ENCODE measurements around the gene HLCS. TPM values are rescaled to one million over a fixed set of nuclear protein-coding genes. Genes with fewer than 3 reads are reported as not detected.

Gene HLCS
- total and polyA plus RNA-seq, 10 of the 15 experiments (the other 5 are each of a cell fraction or from before 2014, with no cell fraction given): 1.5 to 12.7 (median 9.6) TPM

GRCh38 chr21:36934864-36935420, 31.5 kb downstream of the HLCS start:
- Histone ChIP-seq H3K4me2 (ENCODE audit: control insufficient read depth, insufficient read depth) (no peak overlapping the region), H4K20me1 (ENCODE audit: control insufficient read depth, insufficient read depth) (no peaks in the 10 kb centered on the region), H3K79me2 (ENCODE audit: control insufficient read depth, insufficient read depth, low read length) (no peaks in the 10 kb centered on the region), H3K9me3 (replicated peaks; ENCODE audit: control insufficient read depth, insufficient read depth, low read length) (no peaks in the 10 kb centered on the region), H2AFZ (ENCODE audit: control insufficient read depth, low read depth, low read length) (no peak overlapping the region), H3K27ac (ENCODE audit: control insufficient read depth, insufficient read depth) (no peak overlapping the region), H3K27me3 (replicated peaks in 1 of 2; ENCODE audit: control insufficient read depth in 2 of 2, insufficient read depth in 2 of 2, low read length in 1 of 2) (no peaks in the 10 kb centered on the region), H3K4me1 (ENCODE audit: control insufficient read depth, insufficient read depth, low read length) (no peaks in the 10 kb centered on the region), H3K36me3 (ENCODE audit: control insufficient read depth in 2 of 2, insufficient read depth in 2 of 2, low read length in 1 of 2) (peaks cover 2 to 5% of the 10 kb centered on the region in 2 experiments; a peak in 3 of 4 replicates), H3K4me3 (no peak overlapping the region), H3K9ac (ENCODE audit: control insufficient read depth, insufficient read depth, low read length) (no peak overlapping the region)
- ChIA-PET RAD21 (ENCODE audit: unreplicated experiment) (no interaction called here), POLR2A (no interaction called here), SMC1A (ENCODE audit: uncharacterized antibody, unreplicated experiment) (interaction anchor here (1.3 kb wide), 1 partner anchor 12 kb away, joined by 7 read pairs; no protein-coding TSS in a partner anchor), CTCF (interaction anchor here (1.2 to 1.8 kb wide), 4 partner anchors 8 to 432 kb away, joined by 3 to 5 read pairs (median 4); no protein-coding TSS in a partner anchor)
- FAIRE-seq: no peak
- no peak for DNase-seq (ENCODE audit: low read depth, low spot score)
- no peak for ATAC-seq
- intact Hi-C loops (cut with micrococcal nuclease; ENCODE audit: unreplicated experiment): no loop called here
- BruUV-seq (replicated peaks): no TSS peak
- 44% methylated on average over 5 of the region's 5 CpGs for WGBS (ENCODE audit: insufficient coverage, insufficient replicate concordance, low lambda C conversion rate, missing lambda C conversion rate)
- in situ Hi-C loops (cut with MboI): no loop called here
- TF ChIP-seq POLR2AphosphoS2 (IDR thresholded peaks at IDR 0.05; ENCODE audit: low read depth, low read length) (no peak), RAD21 (IDR thresholded peaks at IDR 0.05; ENCODE audit: insufficient read depth, low read depth, low read length) (no peak), IRF4 (IDR thresholded peaks at IDR 0.05; ENCODE audit: low read depth, low read length) (no peak), PRDM15 (CRISPR knock-in tag; IDR thresholded peaks at IDR 0.05) (no peak), REST (IDR thresholded peaks at IDR 0.05; ENCODE audit: low read depth, low read length) (no peak), TCF7 (IDR thresholded peaks at IDR 0.05; ENCODE audit: borderline replicate concordance) (no peak), SMARCA5 (IDR thresholded peaks at IDR 0.05) (no peak), BHLHE40 (IDR thresholded peaks at IDR 0.05; ENCODE audit: borderline replicate concordance in 1 of 2, low read depth in 2 of 2, low read length in 1 of 2) (no peak), PKNOX1 (IDR thresholded peaks at IDR 0.05) (no peak), ATF7 (IDR thresholded peaks at IDR 0.05; ENCODE audit: low read depth) (no peak), POLR2A (IDR thresholded peaks at IDR 0.05; ENCODE audit: low read depth, low read length) (no peak), TCF3 (IDR thresholded peaks at IDR 0.05; ENCODE audit: borderline replicate concordance, insufficient read depth, low read depth, low read length) (no peak), SREBF2 (IDR thresholded peaks at IDR 0.05; ENCODE audit: low read length) (no peak)
- TF ChIP-seq, protein P1, sequence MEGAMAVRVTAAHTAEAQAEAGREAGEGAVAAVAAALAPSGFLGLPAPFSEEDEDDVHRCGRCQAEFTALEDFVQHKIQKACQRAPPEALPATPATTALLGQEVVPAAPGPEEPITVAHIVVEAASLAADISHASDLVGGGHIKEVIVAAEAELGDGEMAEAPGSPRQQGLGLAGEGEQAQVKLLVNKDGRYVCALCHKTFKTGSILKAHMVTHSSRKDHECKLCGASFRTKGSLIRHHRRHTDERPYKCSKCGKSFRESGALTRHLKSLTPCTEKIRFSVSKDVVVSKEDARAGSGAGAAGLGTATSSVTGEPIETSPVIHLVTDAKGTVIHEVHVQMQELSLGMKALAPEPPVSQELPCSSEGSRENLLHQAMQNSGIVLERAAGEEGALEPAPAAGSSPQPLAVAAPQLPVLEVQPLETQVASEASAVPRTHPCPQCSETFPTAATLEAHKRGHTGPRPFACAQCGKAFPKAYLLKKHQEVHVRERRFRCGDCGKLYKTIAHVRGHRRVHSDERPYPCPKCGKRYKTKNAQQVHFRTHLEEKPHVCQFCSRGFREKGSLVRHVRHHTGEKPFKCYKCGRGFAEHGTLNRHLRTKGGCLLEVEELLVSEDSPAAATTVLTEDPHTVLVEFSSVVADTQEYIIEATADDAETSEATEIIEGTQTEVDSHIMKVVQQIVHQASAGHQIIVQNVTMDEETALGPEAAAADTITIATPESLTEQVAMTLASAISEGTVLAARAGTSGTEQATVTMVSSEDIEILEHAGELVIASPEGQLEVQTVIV (IDR thresholded peaks at IDR 0.05; ENCODE audit: borderline replicate concordance, partially characterized antibody): no peak

All from GM12878 (cell line).